Fibroblast of the conjunctiva (primary cell): ENCODE results near the gene TRAPPC12.

Source experiments
- DNase-seq: peaks from one replicate; pipeline ENCODE4 v3.0.0-alpha.2; 2010; ENCODE audit warnings: low read depth

TRAPPC12 gene

GRCh38 chr2:3456125-3456524 is 76.6 kb downstream of the TRAPPC12 start:
- DNase-seq = no peak

GRCh38 chr2:3457524-3458395 is 78.3 kb downstream of the TRAPPC12 start:
- no peak for DNase-seq

GRCh38 chr2:3458396-3459184 is 79.1 kb downstream of the TRAPPC12 start:
- no peak for DNase-seq

GRCh38 chr2:3459185-3460015 is 79.9 kb downstream of the TRAPPC12 start:
- no peak for DNase-seq

GRCh38 chr2:3460156-3460555 is 80.7 kb downstream of the TRAPPC12 start:
- no peak for DNase-seq

GRCh38 chr2:3460831-3461800 is 81.6 kb downstream of the TRAPPC12 start:
- no peak for DNase-seq

- peak; percentile 57 for DNase-seq
These were observed 82.5 kb downstream of the TRAPPC12 start for GRCh38 chr2:3461801-3462492.

- no peak for DNase-seq
These were observed 83.1 kb downstream of the TRAPPC12 start for GRCh38 chr2:3462493-3463104.

GRCh38 chr2:3463186-3463835 is 83.8 kb downstream of the TRAPPC12 start:
- DNase-seq = no peak

GRCh38 chr2:3463944-3464343 is 84.5 kb downstream of the TRAPPC12 start:
- DNase-seq = no peak

- no peak for DNase-seq
These were observed 85.0 kb downstream of the TRAPPC12 start for GRCh38 chr2:3464401-3465005.

- no peak for DNase-seq
These were observed 85.8 kb downstream of the TRAPPC12 start for GRCh38 chr2:3465328-3465727.

GRCh38 chr2:3465844-3466481 is 86.5 kb downstream of the TRAPPC12 start:
- DNase-seq = peak; percentile 58

- DNase-seq = no peak
These were observed 87.0 kb downstream of the TRAPPC12 start for GRCh38 chr2:3466482-3466863.

GRCh38 chr2:3466966-3467365 is 87.5 kb downstream of the TRAPPC12 start:
- no peak for DNase-seq

GRCh38 chr2:3467654-3468053 is 88.2 kb downstream of the TRAPPC12 start:
- DNase-seq = no peak

GRCh38 chr2:3468296-3468988 is 88.9 kb downstream of the TRAPPC12 start:
- DNase-seq = no peak

- no peak for DNase-seq
These were observed 90.0 kb downstream of the TRAPPC12 start for GRCh38 chr2:3469486-3469885.
